Measurements from ENCODE around the gene NT5DC2. TPM values are rescaled to one million over a fixed set of nuclear protein-coding genes. Genes with fewer than 3 reads are reported as not detected.

The NT5DC2 gene
- total RNA-seq, 1 experiment from 2014 or later = 229 TPM

DNA sequence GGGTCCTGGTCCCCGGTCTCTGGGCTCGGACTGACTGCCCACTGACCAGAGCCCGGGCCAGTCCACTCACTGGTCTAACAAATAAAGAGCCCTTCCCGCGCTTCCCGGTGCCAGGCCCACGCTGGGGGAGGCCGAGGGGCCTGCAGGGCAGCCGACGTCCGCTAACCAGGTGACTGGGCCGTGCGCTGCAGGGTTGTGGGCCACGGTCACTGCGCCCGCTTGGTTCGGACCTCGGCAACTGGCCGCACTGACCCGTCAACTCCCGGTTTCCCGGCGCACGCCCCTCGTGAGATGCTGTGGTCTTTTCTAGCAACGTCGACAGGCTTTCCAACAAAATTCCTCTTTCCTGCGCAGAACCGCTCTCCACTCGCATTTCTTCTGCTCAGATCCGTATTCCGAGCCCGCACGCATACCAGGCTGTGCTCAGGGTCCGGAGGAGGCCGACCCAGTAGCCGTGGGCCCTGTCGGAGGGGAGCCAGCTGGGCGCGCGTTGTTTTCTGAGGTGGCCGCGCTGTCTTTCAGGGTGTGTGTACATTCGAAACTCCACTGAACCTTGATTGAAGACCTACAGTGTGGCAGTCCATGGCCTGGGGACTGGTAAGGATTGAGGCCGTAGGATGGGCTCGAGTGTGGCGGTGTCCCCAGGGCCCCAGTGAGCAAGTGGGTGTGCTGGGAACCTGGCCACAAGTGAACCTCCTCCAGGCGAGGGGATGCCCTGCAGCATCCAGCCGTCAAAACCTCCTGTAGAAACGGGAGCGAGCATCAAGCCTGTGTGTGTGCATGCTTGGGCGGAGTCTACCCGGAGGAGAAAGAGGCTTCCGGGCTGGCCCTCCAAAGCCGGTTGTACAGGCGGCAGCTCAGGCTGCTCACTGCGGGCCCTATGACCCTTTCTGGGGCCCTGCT, 875 bp upstream of the NT5DC2 start:
- Histone ChIP-seq H3K9me2 (replicated peaks; ENCODE audit: low read length) (no peaks in the 10 kb centered on the region), H3K9ac (ENCODE audit: low read length) (peak overlapping the region; percentile 73), H3K27ac (ENCODE audit: low read length) (no peak overlapping the region), H4K20me1 (ENCODE audit: low read length) (peaks cover 26% of the 10 kb centered on the region), H3F3A (ENCODE audit: low read length, unreplicated experiment) (no peaks in the 10 kb centered on the region), H3K4me3 (ENCODE audit: low read length) (peak overlapping the region; percentile 74), H3K4me1 (ENCODE audit: insufficient read depth, low read length) (peaks cover 52% of the 10 kb centered on the region), H3K36me3 (ENCODE audit: low read depth, low read length) (0 out of 2 replicates have a peak, but pooled peaks cover 5% of the 10 kb centered on the region), H3K4me2 (ENCODE audit: low read length) (peak overlapping the region; percentile 89), H3K27me3 (ENCODE audit: low read length) (no peaks in the 10 kb centered on the region), H3K9me3 (ENCODE audit: low read length) (no peaks in the 10 kb centered on the region), H3K79me2 (ENCODE audit: low read length) (peaks cover 73% of the 10 kb centered on the region), H2AFZ (ENCODE audit: low read length) (peak overlapping the region; percentile 85)
- CTCF ChIA-PET = no interaction called here
- TF ChIP-seq EZH2phosphoT487 (IDR thresholded peaks at IDR 0.05; ENCODE audit: borderline replicate concordance, low read length) = no peak
- TF ChIP-seq, protein P1, sequence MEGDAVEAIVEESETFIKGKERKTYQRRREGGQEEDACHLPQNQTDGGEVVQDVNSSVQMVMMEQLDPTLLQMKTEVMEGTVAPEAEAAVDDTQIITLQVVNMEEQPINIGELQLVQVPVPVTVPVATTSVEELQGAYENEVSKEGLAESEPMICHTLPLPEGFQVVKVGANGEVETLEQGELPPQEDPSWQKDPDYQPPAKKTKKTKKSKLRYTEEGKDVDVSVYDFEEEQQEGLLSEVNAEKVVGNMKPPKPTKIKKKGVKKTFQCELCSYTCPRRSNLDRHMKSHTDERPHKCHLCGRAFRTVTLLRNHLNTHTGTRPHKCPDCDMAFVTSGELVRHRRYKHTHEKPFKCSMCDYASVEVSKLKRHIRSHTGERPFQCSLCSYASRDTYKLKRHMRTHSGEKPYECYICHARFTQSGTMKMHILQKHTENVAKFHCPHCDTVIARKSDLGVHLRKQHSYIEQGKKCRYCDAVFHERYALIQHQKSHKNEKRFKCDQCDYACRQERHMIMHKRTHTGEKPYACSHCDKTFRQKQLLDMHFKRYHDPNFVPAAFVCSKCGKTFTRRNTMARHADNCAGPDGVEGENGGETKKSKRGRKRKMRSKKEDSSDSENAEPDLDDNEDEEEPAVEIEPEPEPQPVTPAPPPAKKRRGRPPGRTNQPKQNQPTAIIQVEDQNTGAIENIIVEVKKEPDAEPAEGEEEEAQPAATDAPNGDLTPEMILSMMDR (conservative IDR thresholded peaks at IDR 0.05; ENCODE audit: low read depth, low read length) = no peak
- no peak for TF ChIP-seq EZH2 (IDR thresholded peaks at IDR 0.05; ENCODE audit: low read length, unreplicated experiment)
- POLR2A ChIA-PET (ENCODE audit: unreplicated experiment) = no interaction called here
- DNase-seq (peak; percentile 10), ATAC-seq (no peak)
- no TSS peak for BruUV-seq (replicated peaks)
- intact Hi-C loops (cut with micrococcal nuclease) = loop anchor here (10.0 kb wide), 1 partner anchor 150 kb away; the partner anchor contains the start of genes GNL3 and PBRM1

GRCh38 chr3:52532838-52533622, 627 bp downstream of the NT5DC2 start:
- ATAC-seq (peak; percentile 3), DNase-seq (peak; percentile 20)
- CTCF ChIA-PET = no interaction called here
- peak overlapping the region; percentile 76 for H3K4me3 ChIP-seq (ENCODE audit: low read length)
- TF ChIP-seq EZH2phosphoT487 (IDR thresholded peaks at IDR 0.05; ENCODE audit: borderline replicate concordance, low read length) (no peak), EZH2 (IDR thresholded peaks at IDR 0.05; ENCODE audit: low read length, unreplicated experiment) (no peak)
- TF ChIP-seq, protein P1 (conservative IDR thresholded peaks at IDR 0.05; ENCODE audit: low read depth, low read length) = no peak
- H3K36me3 ChIP-seq (ENCODE audit: low read depth, low read length) = peaks cover 3% of the 10 kb centered on the region
- H3K4me2 ChIP-seq (ENCODE audit: low read length) = peak overlapping the region; percentile 87
- no peak overlapping the region for H3K27ac ChIP-seq (ENCODE audit: low read length)
- H3K9ac ChIP-seq (ENCODE audit: low read length) = peak overlapping the region; percentile 79
- BruUV-seq (replicated peaks) = no TSS peak
- H3F3A ChIP-seq (ENCODE audit: low read length, unreplicated experiment) = no peaks in the 10 kb centered on the region
- intact Hi-C loops (cut with micrococcal nuclease) = loop anchor here (2.0 to 10.0 kb wide), 2 partner anchors 60 to 152 kb away; partner anchors contain the start of genes GNL3 and PBRM1
- H3K79me2 ChIP-seq (ENCODE audit: low read length) = peaks cover 59% of the 10 kb centered on the region
- H3K9me2 ChIP-seq (replicated peaks; ENCODE audit: low read length) = no peaks in the 10 kb centered on the region
- H4K20me1 ChIP-seq (ENCODE audit: low read length) = peaks cover 15% of the 10 kb centered on the region
- H3K27me3 ChIP-seq (ENCODE audit: low read length) = no peaks in the 10 kb centered on the region
- peaks cover 39% of the 10 kb centered on the region for H3K4me1 ChIP-seq (ENCODE audit: insufficient read depth, low read length)
- no peaks in the 10 kb centered on the region for H3K9me3 ChIP-seq (ENCODE audit: low read length)
- POLR2A ChIA-PET (ENCODE audit: unreplicated experiment) = no interaction called here
- H2AFZ ChIP-seq (ENCODE audit: low read length) = peak overlapping the region; percentile 70

Measured in PC-3 (cell line).